NT2/D1 (cell line): ENCODE data around the gene KDR.
A peak's percentile ranks its signal among the peaks of the same experiment; 100 is the strongest.

Experiments
- YY1 ChIP-seq: IDR thresholded peaks from 2 replicates; pipeline ENCODE4 v1.6.1; 2011; ENCODE audit not compliant: insufficient read length, insufficient read depth
- ZNF274 ChIP-seq: IDR thresholded peaks from 2 replicates; pipeline ENCODE4 v1.6.1; 2011; ENCODE audit warnings: mild to moderate bottlenecking, low read depth, low read length

DNA sequence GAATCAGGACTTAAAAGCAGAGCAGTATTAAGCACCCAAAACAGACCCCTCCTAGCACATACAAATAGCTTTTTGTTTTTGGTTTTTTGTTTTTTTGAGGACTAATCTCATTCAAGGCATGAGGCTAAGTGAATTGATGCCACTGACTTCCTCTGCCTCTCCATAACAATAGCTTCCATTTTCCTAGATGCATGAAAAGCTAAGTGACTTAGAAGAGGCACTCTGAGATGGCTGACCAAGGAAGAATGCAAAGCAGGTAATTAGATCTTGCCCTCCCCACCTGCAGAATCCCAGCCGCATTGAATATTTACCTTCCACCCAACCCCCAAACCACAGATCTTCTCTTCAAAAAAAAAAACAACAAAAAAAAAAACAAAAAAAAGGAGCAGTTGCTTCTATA is 7.4 kb upstream of the KDR start:
- TF ChIP-seq YY1: peak; percentile 24
- TF ChIP-seq ZNF274: no peak
